Measurements from ENCODE around the gene PIGT. TPM values are rescaled to one million over a fixed set of nuclear protein-coding genes. Genes with fewer than 3 reads are reported as not detected.

Gene PIGT
- total RNA-seq, 1 experiment from 2014 or later = 193 TPM

GRCh38 chr20:45429618-45430017, 13.7 kb downstream of the PIGT start:
- no TSS peak for BruUV-seq (replicated peaks)
- Mint-ChIP-seq H3K9me3 (ENCODE audit: low read depth, unreplicated experiment) (no peaks in the 10 kb centered on the region), H3K27ac (ENCODE audit: unreplicated experiment) (no peak overlapping the region), H3K4me3 (ENCODE audit: low read depth, unreplicated experiment) (no peak overlapping the region), H3K27me3 (ENCODE audit: unreplicated experiment) (no peaks in the 10 kb centered on the region), H3K36me3 (ENCODE audit: insufficient read depth, unreplicated experiment) (peaks cover 7% of the 10 kb centered on the region), H3K4me1 (ENCODE audit: low read depth, unreplicated experiment) (no peaks in the 10 kb centered on the region)
- TF ChIP-seq CTCF (IDR thresholded peaks at IDR 0.05; ENCODE audit: unreplicated experiment) = no peak
- CTCF ChIA-PET = interaction anchor here (0.8 to 1.5 kb wide), 2 partner anchors 10 to 54 kb away, joined by 4 to 5 read pairs; no protein-coding TSS in a partner anchor
- DNase-seq = no peak
- intact Hi-C loops (cut with micrococcal nuclease; ENCODE audit: unreplicated experiment) = no loop called here

GRCh38 chr20:45432294-45432693, 16.4 kb downstream of the PIGT start:
- DNase-seq = no peak
- TF ChIP-seq CTCF (IDR thresholded peaks at IDR 0.05; ENCODE audit: unreplicated experiment) = no peak
- Mint-ChIP-seq H3K27ac (ENCODE audit: unreplicated experiment) (no peak overlapping the region), H3K9me3 (ENCODE audit: low read depth, unreplicated experiment) (no peaks in the 10 kb centered on the region), H3K4me1 (ENCODE audit: low read depth, unreplicated experiment) (no peaks in the 10 kb centered on the region), H3K36me3 (ENCODE audit: insufficient read depth, unreplicated experiment) (peaks cover 7% of the 10 kb centered on the region), H3K27me3 (ENCODE audit: unreplicated experiment) (no peaks in the 10 kb centered on the region), H3K4me3 (ENCODE audit: low read depth, unreplicated experiment) (no peak overlapping the region)
- no TSS peak for BruUV-seq (replicated peaks)
- intact Hi-C loops (cut with micrococcal nuclease; ENCODE audit: unreplicated experiment) = no loop called here
- CTCF ChIA-PET = no interaction called here

GRCh38 chr20:45433316-45433715, 17.4 kb downstream of the PIGT start:
- Mint-ChIP-seq H3K9me3 (ENCODE audit: low read depth, unreplicated experiment) (no peaks in the 10 kb centered on the region), H3K4me1 (ENCODE audit: low read depth, unreplicated experiment) (no peaks in the 10 kb centered on the region), H3K36me3 (ENCODE audit: insufficient read depth, unreplicated experiment) (peaks cover 7% of the 10 kb centered on the region), H3K27me3 (ENCODE audit: unreplicated experiment) (no peaks in the 10 kb centered on the region), H3K27ac (ENCODE audit: unreplicated experiment) (no peak overlapping the region), H3K4me3 (ENCODE audit: low read depth, unreplicated experiment) (no peak overlapping the region)
- intact Hi-C loops (cut with micrococcal nuclease; ENCODE audit: unreplicated experiment) = no loop called here
- no peak for TF ChIP-seq CTCF (IDR thresholded peaks at IDR 0.05; ENCODE audit: unreplicated experiment)
- CTCF ChIA-PET = interaction anchor here (0.9 kb wide), 1 partner anchor 14 kb away, joined by 3 read pairs; no protein-coding TSS in a partner anchor
- no TSS peak for BruUV-seq (replicated peaks)
- no peak for DNase-seq

- Mint-ChIP-seq H3K9me3 (ENCODE audit: low read depth, unreplicated experiment) (no peaks in the 10 kb centered on the region), H3K4me1 (ENCODE audit: low read depth, unreplicated experiment) (no peaks in the 10 kb centered on the region), H3K27me3 (ENCODE audit: unreplicated experiment) (no peaks in the 10 kb centered on the region), H3K4me3 (ENCODE audit: low read depth, unreplicated experiment) (no peak overlapping the region), H3K27ac (ENCODE audit: unreplicated experiment) (no peak overlapping the region), H3K36me3 (ENCODE audit: insufficient read depth, unreplicated experiment) (peaks cover 7% of the 10 kb centered on the region)
- no peak for DNase-seq
- no TSS peak for BruUV-seq (replicated peaks)
- CTCF ChIA-PET = interaction anchor here (0.7 to 1.2 kb wide), 4 partner anchors 13 to 111 kb away, joined by 3 to 5 read pairs (median 3); partner anchors contain the start of gene SYS1
- no peak for TF ChIP-seq CTCF (IDR thresholded peaks at IDR 0.05; ENCODE audit: unreplicated experiment)
- intact Hi-C loops (cut with micrococcal nuclease; ENCODE audit: unreplicated experiment) = no loop called here
These were observed 18.0 kb downstream of the PIGT start for GRCh38 chr20:45433976-45434375.
